GM21723 (cell line): ENCODE results near the gene KIZ.

Experiments used
- ATAC-seq: cut with Tn5 transposase; IDR thresholded peaks from one replicate; pipeline ENCODE4 v1.9.1; 2021; ENCODE audit warnings: mild to moderate bottlenecking, moderate library complexity; ENCODE audit not compliant: unreplicated experiment

The KIZ gene, protein sequence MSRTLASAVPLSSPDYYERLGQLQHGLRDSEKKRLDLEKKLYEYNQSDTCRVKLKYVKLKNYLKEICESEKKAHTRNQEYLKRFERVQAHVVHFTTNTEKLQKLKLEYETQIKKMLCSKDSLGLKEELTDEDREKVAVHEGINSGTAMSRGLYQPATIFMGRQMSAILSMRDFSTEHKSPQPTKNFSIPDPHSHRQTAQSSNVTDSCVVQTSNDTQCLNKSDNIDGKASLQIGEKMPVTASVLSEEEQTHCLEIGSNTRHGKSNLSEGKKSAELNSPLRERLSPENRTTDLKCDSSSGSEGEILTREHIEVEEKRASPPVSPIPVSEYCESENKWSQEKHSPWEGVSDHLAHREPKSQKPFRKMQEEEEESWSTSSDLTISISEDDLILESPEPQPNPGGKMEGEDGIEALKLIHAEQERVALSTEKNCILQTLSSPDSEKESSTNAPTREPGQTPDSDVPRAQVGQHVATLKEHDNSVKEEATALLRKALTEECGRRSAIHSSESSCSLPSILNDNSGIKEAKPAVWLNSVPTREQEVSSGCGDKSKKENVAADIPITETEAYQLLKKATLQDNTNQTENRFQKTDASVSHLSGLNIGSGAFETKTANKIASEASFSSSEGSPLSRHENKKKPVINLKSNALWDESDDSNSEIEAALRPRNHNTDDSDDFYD

DNA sequence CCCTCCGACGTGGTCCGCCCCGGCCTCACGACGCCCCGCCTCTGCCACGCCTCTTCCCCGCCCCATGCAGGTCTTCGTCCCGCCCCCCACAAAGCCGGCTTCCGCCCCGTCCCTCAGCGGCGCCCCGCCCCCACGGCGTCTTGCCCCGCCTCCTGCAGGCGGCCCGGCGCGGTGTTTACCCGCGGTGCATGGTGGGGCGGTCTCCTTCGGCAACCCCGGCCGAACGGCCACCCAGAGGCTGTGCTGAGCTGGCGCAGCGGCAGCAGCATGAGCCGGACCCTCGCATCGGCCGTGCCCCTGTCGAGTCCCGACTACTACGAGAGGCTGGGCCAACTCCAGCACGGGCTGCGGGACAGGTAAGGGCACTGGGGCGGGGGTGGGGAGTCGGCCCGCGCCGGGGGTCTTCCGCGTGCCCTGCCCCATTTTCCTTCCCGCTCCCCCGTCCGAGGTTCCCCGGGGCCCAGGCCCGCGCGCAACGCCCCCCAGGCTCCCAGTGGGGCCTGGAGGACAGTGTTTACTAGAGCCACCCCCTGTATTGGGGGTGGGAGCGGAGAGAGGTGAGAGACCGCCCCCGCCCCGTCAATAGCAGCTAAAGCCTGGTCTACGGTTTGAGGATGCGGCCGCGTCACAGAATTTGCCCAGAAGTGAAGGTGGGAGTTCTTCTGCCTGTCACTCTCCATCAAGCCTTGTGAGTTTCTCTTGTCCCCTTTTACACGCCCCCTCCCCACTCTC lies at the start of gene KIZ:
KIZ (plus strand) TSS at position 234 of the 732 bp plus-strand sequence; CDS start at position 268, 34 bp downstream.
- peak; percentile 97 for ATAC-seq

GRCh38 chr20:21077809-21078345 lies 48.0 kb upstream of the KIZ start:
- no peak for ATAC-seq

DNA sequence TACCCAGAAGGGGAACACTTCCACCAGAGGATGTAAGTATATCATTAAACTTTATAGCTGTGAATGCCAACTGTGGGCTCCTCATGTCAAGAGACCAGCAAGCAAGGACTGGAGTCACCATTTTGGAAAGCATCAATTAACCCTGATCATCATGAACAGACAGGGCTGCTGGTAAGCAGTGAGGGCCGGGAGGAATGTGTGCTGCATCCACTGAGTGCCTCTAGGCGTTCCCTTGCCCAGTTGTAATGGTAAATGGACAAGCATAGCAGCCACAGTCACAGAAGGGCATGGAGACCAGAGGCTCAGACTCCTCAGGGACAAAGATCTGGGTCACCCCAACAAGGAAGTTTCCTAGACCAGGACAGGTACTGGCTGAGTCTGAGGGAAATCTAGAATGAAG lies 43.3 kb upstream of the KIZ start:
- ATAC-seq = no peak

DNA sequence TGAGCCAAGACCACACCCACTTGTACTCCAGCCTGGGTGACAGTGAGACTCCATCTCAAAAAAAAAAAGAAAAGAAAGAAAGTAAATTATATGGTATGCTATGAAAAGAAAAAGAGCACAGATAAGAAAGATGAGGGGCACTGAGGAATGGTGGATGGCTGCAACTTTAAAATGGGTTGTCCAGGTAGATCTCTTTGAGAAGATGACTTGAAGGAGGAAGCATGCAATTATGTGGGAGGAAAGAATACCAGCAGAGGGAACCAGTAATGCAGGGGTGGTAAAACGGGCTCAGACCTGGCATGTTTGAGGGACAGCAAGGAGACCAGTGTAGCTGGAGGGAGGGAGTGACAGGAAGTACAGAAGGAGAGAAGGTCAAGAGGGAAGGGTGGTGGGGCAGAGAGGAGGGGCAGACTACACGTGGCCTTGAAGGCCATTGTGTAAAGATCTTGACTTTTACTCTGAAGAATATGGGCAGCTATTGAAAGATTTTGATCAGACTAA lies 42.0 kb upstream of the KIZ start:
- no peak for ATAC-seq

DNA sequence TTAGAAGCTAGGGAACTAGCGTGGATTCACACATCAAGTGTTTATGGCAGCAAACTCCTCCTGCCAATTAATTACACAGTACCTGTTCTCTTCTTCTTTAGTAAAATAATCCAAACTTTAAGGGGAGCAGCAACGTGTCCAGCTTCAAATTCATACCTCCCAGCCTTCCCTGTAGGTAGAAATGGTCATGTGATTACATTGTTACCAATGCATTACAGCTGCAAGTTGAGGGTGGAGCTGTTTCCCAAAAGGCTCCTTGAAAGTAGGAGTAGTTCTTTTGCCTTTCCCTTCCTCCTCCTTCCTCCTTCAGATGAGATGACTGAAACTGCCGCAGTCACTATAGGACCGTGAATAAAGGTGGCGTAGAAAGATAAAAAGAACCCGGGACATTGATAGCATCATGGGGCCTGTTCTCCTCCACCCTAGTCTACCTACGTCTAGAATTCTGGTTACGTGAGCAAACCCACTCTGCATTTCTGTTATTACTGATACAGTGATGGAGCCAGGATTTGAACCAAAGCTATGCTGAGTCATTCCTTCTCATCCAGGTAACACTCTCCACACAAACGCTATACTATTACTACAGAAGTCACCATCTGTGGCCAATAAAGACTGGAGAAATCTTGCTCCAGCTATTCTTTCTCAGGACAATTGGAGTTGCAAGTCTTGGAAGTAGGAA lies 37.9 kb upstream of the KIZ start:
- no peak for ATAC-seq

GRCh38 chr20:21089391-21089790 lies 36.5 kb upstream of the KIZ start:
- no peak for ATAC-seq

DNA sequence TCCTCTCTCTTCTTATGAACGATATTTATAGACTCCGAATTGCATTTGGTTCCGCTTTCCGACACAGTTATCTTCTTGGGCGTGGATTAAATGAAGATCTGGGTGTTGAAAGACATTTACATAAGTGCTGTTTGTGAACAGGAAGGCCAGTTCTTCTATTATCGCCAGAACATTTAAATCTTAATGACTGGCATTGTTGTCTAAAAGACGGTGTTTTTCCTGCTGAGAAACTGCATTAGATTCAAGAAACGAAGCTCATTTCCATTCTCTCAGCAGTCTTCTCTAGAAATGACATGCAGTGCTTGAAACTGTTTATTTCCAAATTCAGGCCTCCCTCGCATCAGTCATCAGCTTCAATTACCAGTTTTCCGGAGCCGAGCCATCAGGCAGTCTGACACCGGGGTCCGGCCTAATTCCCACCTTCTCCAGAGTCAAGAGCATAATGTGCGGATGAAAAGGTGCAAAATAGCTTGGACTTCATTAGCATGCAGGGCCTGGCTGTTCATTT lies 35.7 kb upstream of the KIZ start:
- ATAC-seq = no peak

- ATAC-seq = no peak
Observed at GRCh38 chr20:21090721-21091120, 35.2 kb upstream of the KIZ start.

DNA sequence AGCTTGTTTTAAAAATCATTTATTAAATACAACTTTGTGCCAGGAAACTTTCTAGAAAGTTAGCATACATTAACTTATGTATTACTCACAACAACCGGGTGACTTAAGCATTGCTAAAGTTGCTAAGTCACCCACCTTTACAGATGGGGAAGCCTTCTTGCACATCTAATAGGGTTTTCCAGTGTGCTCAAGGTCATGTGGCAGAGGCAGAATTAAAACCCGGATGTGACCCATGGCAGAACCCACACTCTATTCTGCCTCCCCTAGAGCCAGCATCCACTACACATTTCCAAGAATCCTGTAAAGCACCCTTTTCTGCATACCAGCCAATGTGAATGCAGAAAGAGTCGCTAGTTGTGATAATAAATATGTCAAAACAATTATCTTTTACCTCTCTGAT lies 33.1 kb upstream of the KIZ start:
- ATAC-seq = no peak

- ATAC-seq = peak; percentile 44
Observed at GRCh38 chr20:21096321-21097043, 29.4 kb upstream of the KIZ start.

DNA sequence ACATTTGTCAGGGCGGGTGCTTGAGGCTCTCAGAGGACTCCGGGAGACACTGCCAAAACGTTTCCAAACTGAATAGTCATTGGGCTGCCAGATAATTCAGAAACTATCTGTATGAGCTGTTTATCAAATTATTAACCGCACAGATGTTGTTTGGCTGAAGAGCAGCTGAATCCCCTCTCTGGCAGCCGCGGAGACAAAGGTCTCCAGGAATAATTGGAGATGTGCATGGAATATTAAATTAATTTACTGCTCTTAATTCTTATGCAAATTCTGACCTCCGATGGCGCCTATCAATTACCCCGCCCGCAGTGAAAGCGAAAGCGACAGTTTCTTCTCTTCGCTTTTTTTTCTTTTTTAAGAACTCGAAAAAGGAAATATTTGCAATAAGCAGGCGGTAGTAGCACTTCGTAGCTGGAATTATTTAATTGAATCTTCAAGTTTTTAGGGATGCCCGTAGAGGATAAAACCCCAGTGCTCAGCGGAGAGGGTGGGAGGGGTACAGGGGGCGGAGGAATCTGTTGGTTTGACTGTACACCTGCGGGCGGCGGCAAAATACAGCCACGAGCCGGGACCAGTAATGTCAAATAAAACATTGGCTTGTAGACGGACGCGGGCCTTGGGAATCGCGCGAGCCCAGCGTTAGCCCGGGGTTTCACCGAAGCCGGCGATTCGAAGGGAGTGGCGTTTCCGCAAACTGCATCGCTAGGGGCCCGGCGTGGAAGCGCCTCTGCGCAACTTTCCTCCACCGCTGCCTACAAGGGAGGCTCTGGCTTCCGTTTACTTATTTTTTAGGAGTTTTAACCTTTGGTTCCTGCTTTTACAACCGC lies 25.9 kb upstream of the KIZ start:
- ATAC-seq = peak; percentile 41

- ATAC-seq = no peak
Observed at GRCh38 chr20:21100578-21101452, 25.1 kb upstream of the KIZ start.

DNA sequence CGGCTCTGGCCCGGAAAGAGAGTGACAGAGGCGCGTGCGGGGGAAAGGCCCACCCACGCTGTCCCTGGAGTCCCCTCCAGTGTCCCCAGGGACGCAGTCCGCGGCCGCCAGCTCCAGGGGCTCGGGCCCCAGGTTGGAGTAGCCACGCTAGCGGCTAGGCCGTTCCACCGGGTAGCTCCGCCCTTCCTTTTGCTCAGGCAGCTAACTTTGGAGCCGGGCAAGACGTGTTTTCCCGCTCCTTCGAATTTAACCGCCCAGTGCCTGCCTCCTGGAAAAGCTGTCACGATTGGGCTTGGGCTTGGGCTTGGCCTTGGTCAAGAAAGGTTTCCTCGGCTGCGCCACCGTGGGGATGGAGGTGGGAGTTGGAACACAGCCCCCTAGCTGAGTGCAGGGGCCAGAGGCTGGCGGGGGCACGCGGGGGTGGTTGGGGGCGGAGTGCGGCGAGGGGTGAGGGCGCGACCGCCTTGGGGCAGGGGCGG lies 24.4 kb upstream of the KIZ start:
- ATAC-seq = no peak

DNA sequence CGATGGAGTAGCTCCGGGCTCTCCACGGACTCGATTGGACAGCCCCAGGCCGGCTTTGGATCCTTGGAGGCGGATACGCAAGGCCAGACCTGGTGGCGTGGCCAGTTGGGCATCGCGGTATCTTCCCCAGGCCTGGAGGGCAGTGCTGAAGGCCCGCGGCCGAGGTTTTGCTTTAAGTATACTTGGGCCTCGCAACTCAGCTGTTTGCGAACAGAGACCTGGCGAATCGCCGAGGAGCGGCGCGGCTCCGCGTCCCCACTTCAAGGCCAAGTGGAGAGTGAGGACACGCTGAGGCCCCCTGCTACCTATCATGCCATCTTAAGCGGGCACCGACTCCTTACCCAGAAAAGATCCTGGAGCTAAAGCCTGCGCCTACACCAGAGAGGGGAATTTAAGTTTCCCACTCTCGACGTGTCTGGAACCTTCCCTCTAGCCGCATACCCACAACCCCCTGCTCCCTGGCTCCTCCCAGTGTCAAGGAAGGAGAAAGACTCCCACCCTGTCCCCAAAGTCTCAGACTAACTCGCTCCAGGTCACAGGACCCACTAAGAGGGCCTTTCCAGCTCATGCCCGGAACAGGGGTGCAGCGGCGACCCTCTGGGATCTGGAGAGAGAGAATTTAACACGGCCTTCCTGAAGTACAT lies 23.8 kb upstream of the KIZ start:
- no peak for ATAC-seq

DNA sequence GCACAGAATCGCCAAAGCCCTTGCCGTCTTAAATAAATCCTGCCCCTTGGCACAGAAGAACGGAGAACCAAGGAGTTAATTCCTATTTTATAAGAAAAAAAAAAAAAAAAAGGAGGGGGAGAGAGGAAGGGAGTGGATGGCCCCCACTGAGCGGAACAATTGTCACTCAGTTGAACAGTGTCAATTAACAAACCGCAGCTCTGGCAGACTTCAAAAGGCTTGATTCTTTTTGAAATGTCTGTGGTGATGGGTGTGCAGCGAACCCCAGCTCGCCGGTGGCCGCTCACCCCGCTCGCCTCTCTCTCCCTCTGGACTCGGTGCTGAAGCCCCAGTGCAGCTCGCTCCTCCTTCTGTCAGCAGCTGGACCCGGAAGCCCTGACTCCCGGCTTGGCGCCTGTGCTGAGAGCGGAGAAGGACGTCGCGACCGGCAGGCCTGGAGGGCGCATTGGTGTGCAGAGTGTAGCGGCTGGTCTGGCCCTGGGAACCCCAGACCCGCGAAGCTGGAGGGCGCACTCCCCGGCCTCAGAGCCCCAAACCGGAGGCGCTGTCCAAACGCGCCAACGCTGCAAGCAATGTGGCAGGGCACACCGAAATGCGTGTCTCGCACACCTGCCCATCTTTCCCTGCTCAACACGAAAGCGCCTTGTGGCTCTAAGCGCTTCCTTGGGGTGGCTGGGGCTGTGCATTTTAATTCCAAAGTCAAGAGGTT lies 23.1 kb upstream of the KIZ start:
- no peak for ATAC-seq

GRCh38 chr20:21103582-21104465 lies 22.1 kb upstream of the KIZ start:
- no peak for ATAC-seq
